Stimulated activated effector memory CD8-positive, alpha-beta T cell treated with anti-CD3 and anti-CD28 coated beads, Interleukin-12 subunit alpha, Interleukin-12 subunit beta, amount 100 ng/mL, for 72 hours (primary cell): ENCODE results near the gene BUD13.

Source experiments
- ATAC-seq: fragments of 150-1000 bp; cut with Tn5 transposase; 2 replicates; pipeline ENCODE4 v1.10.0; 2021
- DNase-seq, 2 donors: peaks; one replicate each; pipeline ENCODE4 v3.0.0; 2021 to 2022; ENCODE audit warnings: low spot score in 2 of 2
- H3K27ac Mint-ChIP-seq: one replicate; pipeline ENCODE4 v1.8.0; 2022; ENCODE audit warnings: mild to moderate bottlenecking, mixed read lengths
- H3K36me3 Mint-ChIP-seq: one replicate; pipeline ENCODE4 v1.8.0; 2022; ENCODE audit warnings: mild to moderate bottlenecking, mixed read lengths
- H3K4me1 Mint-ChIP-seq: one replicate; pipeline ENCODE4 v1.8.0; 2022; ENCODE audit warnings: mixed read lengths
- H3K4me3 Mint-ChIP-seq: one replicate; pipeline ENCODE4 v1.8.0; 2022; ENCODE audit warnings: mild to moderate bottlenecking, mixed read lengths
- H3K9me3 Mint-ChIP-seq: one replicate; pipeline ENCODE4 v1.8.0; 2022; ENCODE audit warnings: mixed read lengths

BUD13 gene

GRCh38 chr11:116798368-116798767 is 25.6 kb upstream of the BUD13 start:
- ATAC-seq, result peak; percentile 95
- no peak for DNase-seq
- no peaks in the 10 kb centered on the region for H3K9me3 Mint-ChIP-seq
- no peak overlapping the region for H3K27ac Mint-ChIP-seq
- H3K36me3 Mint-ChIP-seq, result no peaks in the 10 kb centered on the region
- no peak overlapping the region for H3K4me3 Mint-ChIP-seq
- H3K4me1 Mint-ChIP-seq, result no peaks in the 10 kb centered on the region

- Mint-ChIP-seq H3K4me1 (no peaks in the 10 kb centered on the region), H3K9me3 (no peaks in the 10 kb centered on the region), H3K27ac (no peak overlapping the region), H3K4me3 (no peak overlapping the region), H3K36me3 (no peaks in the 10 kb centered on the region)
- DNase-seq (no peak), ATAC-seq (no peak)
These were observed 25.0 kb upstream of the BUD13 start for GRCh38 chr11:116797816-116798215.

GRCh38 chr11:116796548-116796947 is 23.8 kb upstream of the BUD13 start:
- no peak for ATAC-seq
- DNase-seq, result no peak
- Mint-ChIP-seq H3K4me1 (peaks cover under 1% of the 10 kb centered on the region), H3K9me3 (no peaks in the 10 kb centered on the region), H3K36me3 (no peaks in the 10 kb centered on the region), H3K27ac (no peak overlapping the region), H3K4me3 (no peak overlapping the region)

- H3K27ac Mint-ChIP-seq, result no peak overlapping the region
- H3K9me3 Mint-ChIP-seq, result no peaks in the 10 kb centered on the region
- no peaks in the 10 kb centered on the region for H3K36me3 Mint-ChIP-seq
- H3K4me3 Mint-ChIP-seq, result no peak overlapping the region
- ATAC-seq (no peak), DNase-seq (no peak)
- H3K4me1 Mint-ChIP-seq, result peaks cover 11% of the 10 kb centered on the region
These were observed 22.1 kb upstream of the BUD13 start for GRCh38 chr11:116794851-116795250.

- H3K9me3 Mint-ChIP-seq, result no peaks in the 10 kb centered on the region
- H3K27ac Mint-ChIP-seq, result no peak overlapping the region
These were observed 20.9 kb upstream of the BUD13 start for GRCh38 chr11:116793772-116794097.

GRCh38 chr11:116792869-116793771 is 20.3 kb upstream of the BUD13 start:
- no peak for ATAC-seq
- Mint-ChIP-seq H3K9me3 (no peaks in the 10 kb centered on the region), H3K4me1 (peaks cover 22% of the 10 kb centered on the region), H3K36me3 (peaks cover 1% of the 10 kb centered on the region), H3K27ac (no peak overlapping the region), H3K4me3 (no peak overlapping the region)
- no peak for DNase-seq

More at GRCh38 chr11:116793772-116794097, 20.9 kb upstream of the BUD13 start:
- DNase-seq (no peak), ATAC-seq (no peak)
- Mint-ChIP-seq H3K36me3 (no peaks in the 10 kb centered on the region), H3K4me3 (no peak overlapping the region), H3K4me1 (peaks cover 16% of the 10 kb centered on the region)

GRCh38 chr11:116792144-116792868 is 19.5 kb upstream of the BUD13 start:
- Mint-ChIP-seq H3K4me1 (peaks cover 25% of the 10 kb centered on the region), H3K4me3 (no peak overlapping the region), H3K9me3 (no peaks in the 10 kb centered on the region), H3K36me3 (peaks cover 6% of the 10 kb centered on the region), H3K27ac (no peak overlapping the region)
- no peak for ATAC-seq
- no peak for DNase-seq

GRCh38 chr11:116791813-116792143 is 19.0 kb upstream of the BUD13 start, which contains the start of gene APOA5:
APOA5 (minus strand) TSS chr11:116791879; CDS start chr11:116791860, 19 bp downstream.
- H3K4me3 Mint-ChIP-seq, result peak within 1 kb of the TSS; percentile 13
- peaks cover 11% of the 10 kb centered on the region for H3K36me3 Mint-ChIP-seq
- DNase-seq (no peak), ATAC-seq (no peak)
- H3K4me1 Mint-ChIP-seq, result peaks cover 30% of the 10 kb centered on the region
- no peak within 1 kb of the TSS for H3K27ac Mint-ChIP-seq
- H3K9me3 Mint-ChIP-seq, result no peaks in the 10 kb centered on the region

- Mint-ChIP-seq H3K9me3 (no peaks in the 10 kb centered on the region), H3K4me3 (peak overlapping the region; percentile 13), H3K4me1 (peaks cover 36% of the 10 kb centered on the region), H3K36me3 (peaks cover 17% of the 10 kb centered on the region), H3K27ac (no peak overlapping the region)
- ATAC-seq (peak; percentile 78), DNase-seq (peak; percentile 81 to 90)
These were observed 18.4 kb upstream of the BUD13 start for GRCh38 chr11:116791002-116791812.

- Mint-ChIP-seq H3K4me1 (peaks cover 44% of the 10 kb centered on the region), H3K4me3 (peak overlapping the region; percentile 13), H3K36me3 (peaks cover 25% of the 10 kb centered on the region), H3K9me3 (no peaks in the 10 kb centered on the region), H3K27ac (no peak overlapping the region)
- no peak for DNase-seq
- no peak for ATAC-seq
These were observed 17.6 kb upstream of the BUD13 start for GRCh38 chr11:116790167-116791001.

- peaks cover 58% of the 10 kb centered on the region for H3K4me1 Mint-ChIP-seq
- ATAC-seq (no peak), DNase-seq (no peak)
- peak overlapping the region; percentile 96 for H3K27ac Mint-ChIP-seq
- peak overlapping the region; percentile 91 for H3K4me3 Mint-ChIP-seq
- H3K9me3 Mint-ChIP-seq, result no peaks in the 10 kb centered on the region
- peaks cover 39% of the 10 kb centered on the region for H3K36me3 Mint-ChIP-seq
These were observed 16.2 kb upstream of the BUD13 start for GRCh38 chr11:116788975-116789374.

- Mint-ChIP-seq H3K27ac (peak overlapping the region; percentile 96), H3K9me3 (no peaks in the 10 kb centered on the region), H3K36me3 (peaks cover 44% of the 10 kb centered on the region), H3K4me3 (peak overlapping the region; percentile 91), H3K4me1 (peaks cover 61% of the 10 kb centered on the region)
- ATAC-seq (no peak), DNase-seq (no peak)
These were observed 15.7 kb upstream of the BUD13 start for GRCh38 chr11:116788534-116788933.

- H3K9me3 Mint-ChIP-seq, result no peaks in the 10 kb centered on the region
- H3K27ac Mint-ChIP-seq, result peak within 1 kb of the TSS; percentile 96
- DNase-seq (peak; percentile 65 to 89), ATAC-seq (peak; percentile 88)
- peaks cover 67% of the 10 kb centered on the region for H3K4me1 Mint-ChIP-seq
- peaks cover 50% of the 10 kb centered on the region for H3K36me3 Mint-ChIP-seq
- H3K4me3 Mint-ChIP-seq, result peak within 1 kb of the TSS; percentile 91
These were observed 15.1 kb upstream of the BUD13 start, which contains the start of gene ZPR1 for GRCh38 chr11:116787786-116788486. ZPR1 (minus strand) TSS chr11:116788023; CDS start chr11:116787990, 33 bp downstream.

- peaks cover 55% of the 10 kb centered on the region for H3K36me3 Mint-ChIP-seq
- H3K9me3 Mint-ChIP-seq, result no peaks in the 10 kb centered on the region
- DNase-seq, result no peak
- peak overlapping the region; percentile 96 for H3K27ac Mint-ChIP-seq
- H3K4me1 Mint-ChIP-seq, result peaks cover 72% of the 10 kb centered on the region
- ATAC-seq, result no peak
- H3K4me3 Mint-ChIP-seq, result peak overlapping the region; percentile 91
These were observed 14.6 kb upstream of the BUD13 start for GRCh38 chr11:116787436-116787785.
